ENCODE measurements around the gene TFIP11. TPM values are rescaled to one million over a fixed set of nuclear protein-coding genes. Genes with fewer than 3 reads are reported as not detected.

TFIP11 gene
- total and polyA plus RNA-seq, 2 of the 8 experiments (the other 6 are each of a cell fraction or from before 2014, with no cell fraction given), result 18.1 to 28.3 TPM

- TF ChIP-seq SAP30 (IDR thresholded peaks at IDR 0.05; ENCODE audit: insufficient read depth, insufficient replicate concordance, low read length), result no peak
- TF ChIP-seq SP1 (IDR thresholded peaks at IDR 0.05; ENCODE audit: low read depth, low read length), result no peak
- no peak for TF ChIP-seq RXRA (IDR thresholded peaks at IDR 0.05; ENCODE audit: insufficient read depth, low read depth, low read length)
- TF ChIP-seq TAF1 (IDR thresholded peaks at IDR 0.05; ENCODE audit: low read depth, low read length), result no peak
- TF ChIP-seq CEBPB (IDR thresholded peaks at IDR 0.05; ENCODE audit: low read depth, low read length), result no peak
- TF ChIP-seq MAX (IDR thresholded peaks at IDR 0.05), result no peak
- TF ChIP-seq SRF (IDR thresholded peaks at IDR 0.05; ENCODE audit: low read depth, low read length), result no peak
- TF ChIP-seq CREB1 (IDR thresholded peaks at IDR 0.05), result no peak
- TF ChIP-seq FOSL1 (IDR thresholded peaks at IDR 0.05; ENCODE audit: insufficient read depth, low read depth, low read length), result no peak
- TF ChIP-seq ZNF274 (IDR thresholded peaks at IDR 0.05; ENCODE audit: borderline replicate concordance, extremely low read depth, low read length), result no peak
- TF ChIP-seq BRCA1 (IDR thresholded peaks at IDR 0.05; ENCODE audit: low read depth, low read length), result no peak
- TF ChIP-seq ASH2L (IDR thresholded peaks at IDR 0.05; ENCODE audit: low read length), result no peak
- no peak for TF ChIP-seq RAD21 (IDR thresholded peaks at IDR 0.05 in 1 of 2, conservative IDR thresholded peaks at IDR 0.05 in 1 of 2; ENCODE audit: low read depth in 2 of 2, low read length in 2 of 2)
- TF ChIP-seq BACH1 (IDR thresholded peaks at IDR 0.05; ENCODE audit: low read length), result no peak
- no peaks in the 10 kb centered on the region for H3K23me2 ChIP-seq (ENCODE audit: low read depth, low read length)
- no peak overlapping the region for H3K18ac ChIP-seq (ENCODE audit: extremely low read depth, low read length)
- H2AK5ac ChIP-seq (ENCODE audit: low read depth, low read length), result no peak overlapping the region
- no peaks in the 10 kb centered on the region for H3K4me1 ChIP-seq (replicated peaks in 1 of 4; ENCODE audit: control insufficient read depth in 3 of 4, insufficient read depth in 4 of 4, low read length in 3 of 4)
- no peak overlapping the region for H3K23ac ChIP-seq (ENCODE audit: insufficient read length)
- H2BK120ac ChIP-seq (replicated peaks; ENCODE audit: low read depth, low read length), result no peak overlapping the region
- no peak overlapping the region for H3K14ac ChIP-seq (ENCODE audit: insufficient read length)
- H3K79me1 ChIP-seq (ENCODE audit: low read depth, low read length), result 0 out of 2 replicates have a peak, but pooled peaks cover 2% of the 10 kb centered on the region
- ChIA-PET POLR2A (ENCODE audit: partially characterized antibody) (interaction anchor here (0.5 to 1.5 kb wide), 4 partner anchors 20 to 112 kb away, joined by 3 to 5 read pairs (median 3); partner anchors contain the start of genes HPS4 and SRRD), CTCF (ENCODE audit: partially characterized antibody) (interaction anchor here (1.0 to 7.8 kb wide), 8 partner anchors 12 to 99 kb away, joined by 3 to 98 read pairs (median 5); no protein-coding TSS in a partner anchor)
- FAIRE-seq, result no peak
- H3K4ac ChIP-seq (replicated peaks; ENCODE audit: insufficient read length, low read depth, low read length), result no peak overlapping the region
- no peak overlapping the region for H4K5ac ChIP-seq (ENCODE audit: insufficient read length, low read depth, low read length)
- H3K56ac ChIP-seq (replicated peaks; ENCODE audit: insufficient read length, low read depth, low read length), result no peak overlapping the region
- H4K8ac ChIP-seq (ENCODE audit: extremely low read depth, insufficient read depth, low read length), result no peak overlapping the region
- H3K36me3 ChIP-seq (ENCODE audit: control insufficient read depth in 2 of 4, insufficient read depth in 4 of 4, low read length in 3 of 4), result peaks cover 13 to 66% (median 41%) of the 10 kb centered on the region in 4 experiments
- H3K27me3 ChIP-seq (replicated peaks in 1 of 4; ENCODE audit: control insufficient read depth in 3 of 4, extremely low read depth in 1 of 4, insufficient read depth in 3 of 4, low read length in 3 of 4), result no peaks in the 10 kb centered on the region
- 92% methylated on average over 9 of the region's 9 CpGs; no CpG with 5 or more reads in 1 of the 2 experiments for WGBS, 2 experiments (ENCODE audit: extremely low coverage in 1 of 2, insufficient coverage in 1 of 2, insufficient read length in 1 of 2, insufficient replicate concordance in 2 of 2, low coverage in 1 of 2, low lambda C conversion rate in 2 of 2, missing lambda C conversion rate in 1 of 2)
- H2BK15ac ChIP-seq (ENCODE audit: low read length), result no peak overlapping the region
- no peak overlapping the region for H2BK20ac ChIP-seq (ENCODE audit: low read length)
- H2BK12ac ChIP-seq (ENCODE audit: low read depth, low read length), result no peak overlapping the region
- no peak overlapping the region; a peak in 1 of 7 replicates for H3K9ac ChIP-seq (replicated peaks in 1 of 4; ENCODE audit: extremely low read depth in 1 of 4, low read depth in 3 of 4, low read length in 3 of 4)
- H2BK5ac ChIP-seq (ENCODE audit: low read depth, low read length), result no peak overlapping the region
- H3K27ac ChIP-seq (ENCODE audit: low read depth, low read length), result no peak overlapping the region
- H3K79me2 ChIP-seq (ENCODE audit: control insufficient read depth in 1 of 2, insufficient read depth in 2 of 2, low read length in 2 of 2), result peaks cover 0 to 2% of the 10 kb centered on the region in 2 experiments; a peak in 1 of 4 replicates
- peaks cover 0 to 9% of the 10 kb centered on the region in 2 experiments for H4K20me1 ChIP-seq (replicated peaks in 1 of 2; ENCODE audit: control insufficient read depth in 1 of 2, insufficient read depth in 2 of 2, low read length in 2 of 2)
- H3K9me3 ChIP-seq (ENCODE audit: insufficient read depth in 2 of 2, low read depth in 1 of 2, low read length in 1 of 2), result no peaks in the 10 kb centered on the region
- no peak overlapping the region for H2AFZ ChIP-seq (ENCODE audit: low read length)
- H3K4me2 ChIP-seq (ENCODE audit: insufficient read depth in 1 of 2, low read depth in 2 of 2, low read length in 2 of 2), result no peak overlapping the region
- no peak overlapping the region for H4K91ac ChIP-seq (replicated peaks; ENCODE audit: insufficient read length, low read length)
- no peak for DNase-seq (ENCODE audit: low read depth in 1 of 2, low spot score in 2 of 2)
- H3K4me3 ChIP-seq (ENCODE audit: extremely low read depth in 1 of 4, insufficient read depth in 2 of 4, low read depth in 3 of 4, low read length in 4 of 4), result no peak overlapping the region
Measured at GRCh38 chr22:26463688-26464087, 48.6 kb downstream of the TFIP11 start.
